GM15510 (cell line): ENCODE results near the gene SAP25.

Experiments
- POLR2A ChIP-seq: IDR thresholded peaks from 3 replicates; pipeline ENCODE4 v1.6.1; 2011; ENCODE audit warnings: borderline replicate concordance; ENCODE audit not compliant: insufficient read length; ENCODE audit errors: extremely low read depth

The SAP25 gene

GRCh38 chr7:100566018-100566531 is 7.6 kb downstream of the SAP25 start:
- no peak for TF ChIP-seq POLR2A

GRCh38 chr7:100565133-100565571 is 8.5 kb downstream of the SAP25 start:
- no peak for TF ChIP-seq POLR2A

GRCh38 chr7:100563809-100564400 is 9.8 kb downstream of the SAP25 start:
- TF ChIP-seq POLR2A, result no peak

- no peak for TF ChIP-seq POLR2A
Measured at GRCh38 chr7:100563100-100563564, 10.6 kb downstream of the SAP25 start.

GRCh38 chr7:100562195-100563099 is 11.3 kb downstream of the SAP25 start:
- no peak for TF ChIP-seq POLR2A

GRCh38 chr7:100561491-100562194 is 12.1 kb downstream of the SAP25 start:
- TF ChIP-seq POLR2A, result no peak

- no peak for TF ChIP-seq POLR2A
Measured at GRCh38 chr7:100559127-100559526, 14.6 kb downstream of the SAP25 start.

- no peak for TF ChIP-seq POLR2A
Measured at GRCh38 chr7:100556541-100556940, 17.2 kb downstream of the SAP25 start.

- no peak for TF ChIP-seq POLR2A
Measured at GRCh38 chr7:100555701-100556100, 18.0 kb downstream of the SAP25 start.

- TF ChIP-seq POLR2A, result no peak
Measured at GRCh38 chr7:100553032-100553431, 20.7 kb downstream of the SAP25 start.

GRCh38 chr7:100552532-100552931 is 21.2 kb downstream of the SAP25 start:
- no peak for TF ChIP-seq POLR2A

GRCh38 chr7:100547872-100548271 is 25.8 kb downstream of the SAP25 start:
- no peak for TF ChIP-seq POLR2A

- no peak for TF ChIP-seq POLR2A
Measured at GRCh38 chr7:100546926-100547800, 26.5 kb downstream of the SAP25 start.
